Endothelial cell of umbilical vein (primary cell): ENCODE results near the gene HOOK2. TPM values are rescaled to one million over a fixed set of nuclear protein-coding genes. Genes with fewer than 3 reads are reported as not detected.
A peak's percentile ranks its signal among the peaks of the same experiment; 100 is the strongest.

Experiments used
- BruUV-seq: library from RNA; stranded (reverse); fragments of 400-500 nt; replicated peaks from 2 replicates; lab custom pipeline; 2021; lab: Mats Ljungman, UMichigan
- CTCF ChIA-PET: fragments of 300-600, 350-600 bp; sonication (Branson Sonifier 250); formaldehyde crosslinking; loops from one replicate; lab custom pipeline; 2021; ENCODE audit warnings: antibody characterized with exemption, inconsistent platforms; lab: Charles Lee
- POLR2A ChIA-PET: fragments of 300-600, 350-600 bp; sonication (Branson Sonifier 250); formaldehyde crosslinking; loops from one replicate; lab custom pipeline; 2021; ENCODE audit warnings: antibody characterized with exemption, inconsistent platforms; lab: Charles Lee
- DNase-seq: peaks from one replicate; pipeline ENCODE4 v3.0.0-alpha.2; 2011; ENCODE audit warnings: low read depth, low spot score
- FAIRE-seq: peaks from 2 replicates; lab custom pipeline; 2011; peaks lifted over from hg19 to GRCh38; lab: Jason Lieb, UNC
- H2AFZ ChIP-seq: 2 replicates; pipeline ENCODE4 v1.6.0; 2012; ENCODE audit warnings: low read depth, low read length, control low read depth, inconsistent platforms
- H3K27ac ChIP-seq: 2 replicates; pipeline ENCODE4 v1.5.1; 2011; ENCODE audit warnings: low read depth, mild to moderate bottlenecking, control low read depth, low read length, moderate library complexity; ENCODE audit not compliant: insufficient read depth
- H3K27me3 ChIP-seq, 2 experiments: 2 replicates each; pipeline versions ENCODE4 v1.6.0 to v1.6.1; 2011; ENCODE audit warnings: low read length in 2 of 2, mixed read lengths in 1 of 2; ENCODE audit not compliant: control insufficient read depth in 2 of 2, insufficient read depth in 2 of 2
- H3K36me3 ChIP-seq, 2 experiments: 2 replicates in 1 of 2; 3 replicates in 1 of 2; pipeline ENCODE4 v1.5.1; 2011; ENCODE audit warnings: low read length in 2 of 2, mild to moderate bottlenecking in 1 of 2, moderate library complexity in 1 of 2; ENCODE audit not compliant: control insufficient read depth in 2 of 2, insufficient read depth in 2 of 2; ENCODE audit errors: extremely low read depth in 1 of 2
- H3K4me1 ChIP-seq: 3 replicates; pipeline ENCODE4 v1.5.1; 2011; ENCODE audit warnings: mild to moderate bottlenecking, low read length; ENCODE audit not compliant: control insufficient read depth, insufficient read depth; ENCODE audit errors: extremely low read depth
- H3K4me2 ChIP-seq: 2 replicates; pipeline ENCODE4 v1.6.1; 2011; ENCODE audit warnings: low read length, control low read depth, mixed read lengths; ENCODE audit not compliant: insufficient read depth
- H3K4me3 ChIP-seq, 3 experiments: fragments of 200-600 bp in 1 of 3; sonication (generic), shearing (Covaris generic) in 1 of 3; replicated peaks in 1 of 3; 2 replicates each; pipeline ENCODE4 v1.5.1; 2011 to 2016; ENCODE audit warnings: control low read depth in 3 of 3, low read length in 3 of 3, mild to moderate bottlenecking in 2 of 3, inconsistent platforms in 1 of 3, low read depth in 1 of 3, moderate library complexity in 1 of 3; ENCODE audit not compliant: insufficient read depth in 1 of 3
- H3K79me2 ChIP-seq: 2 replicates; pipeline ENCODE4 v1.6.0; 2012; ENCODE audit warnings: low read length, inconsistent platforms; ENCODE audit not compliant: control insufficient read depth, insufficient read depth
- H3K9ac ChIP-seq: replicated peaks from 2 replicates; pipeline ENCODE3; 2011; ENCODE audit warnings: low read length, control low read depth; ENCODE audit not compliant: insufficient read depth; ENCODE audit errors: extremely low read depth
- H3K9me1 ChIP-seq: replicated peaks from 3 replicates; pipeline ENCODE4 v1.6.0; 2011; ENCODE audit warnings: mild to moderate bottlenecking, low read length; ENCODE audit not compliant: control insufficient read depth, insufficient read depth; ENCODE audit errors: extremely low read depth
- H3K9me3 ChIP-seq: replicated peaks from 2 replicates; pipeline ENCODE4 v1.5.1; 2012; ENCODE audit warnings: low read length, inconsistent platforms; ENCODE audit not compliant: control insufficient read depth, insufficient read depth
- H4K20me1 ChIP-seq: replicated peaks from 2 replicates; pipeline ENCODE3; 2011; ENCODE audit warnings: mild to moderate bottlenecking, low read length; ENCODE audit not compliant: control insufficient read depth, insufficient read depth; ENCODE audit errors: extremely low read depth
- CTCF ChIP-seq, 2 donors: IDR thresholded peaks; 1 replicate in 1 of 2; 2 replicates in 1 of 2; pipeline ENCODE4 v1.5.1; 2011; ENCODE audit warnings: low read length in 2 of 2, mild to moderate bottlenecking in 2 of 2, moderate library complexity in 2 of 2, control low read depth in 1 of 2, inconsistent platforms in 1 of 2, low read depth in 1 of 2; ENCODE audit not compliant: insufficient read depth in 1 of 2; ENCODE audit errors: extremely low read depth in 1 of 2
- FOS ChIP-seq: IDR thresholded peaks from 2 replicates; pipeline ENCODE4 v1.6.1; 2011; ENCODE audit warnings: mild to moderate bottlenecking, low read length, moderate library complexity, borderline replicate concordance; ENCODE audit not compliant: insufficient read depth
- POLR2AphosphoS5 ChIP-seq: IDR thresholded peaks from 2 replicates; pipeline ENCODE4 v1.6.1; 2012; ENCODE audit warnings: low read depth, mild to moderate bottlenecking, control low read depth, low read length, moderate library complexity; ENCODE audit not compliant: insufficient read depth
- dilution Hi-C: fragments of 300-500 bp; cut with MboI; formaldehyde crosslinking; loops from one replicate; pipeline ENCODE4 v1.15.0; 2019; ENCODE audit warnings: low sequenced_read_pairs; ENCODE audit not compliant: extremely low pct_ligation_motif_present
- intact Hi-C: fragments of 100-400 bp; cut with micrococcal nuclease; formaldehyde crosslinking; loops from one replicate; pipeline ENCODE4 v1.10.0; 2022
- polyA plus RNA-seq, 4 experiments: library from polyadenylated mRNA; depleted of rRNA in 3 of 4; stranded (reverse) in 3 of 4; unstranded in 1 of 4; fragments of >200 nt; gene quantifications; 2 replicates each; pipeline versions ENCODE4 v1.2.1 to v1.2.3, GENCODE V29; 2011 to 2012; ENCODE audit warnings: missing spikeins in 1 of 4
- total RNA-seq: library from RNA; stranded (reverse); gene quantifications from 2 replicates; pipeline ENCODE4 v1.2.3, GENCODE V29; 2021

HOOK2 gene
- total and polyA plus RNA-seq, 2 donors (not counting 3 experiments of a cell fraction or from before 2014, with no cell fraction given), result 8.0 to 17.3 TPM

- Histone ChIP-seq H4K20me1 (no peaks in the 10 kb centered on the region), H3K27me3 (no peaks in the 10 kb centered on the region), H3K27ac (peak overlapping the region; percentile 82), H2AFZ (peak overlapping the region; percentile 75), H3K4me1 (peaks cover 23% of the 10 kb centered on the region), H3K79me2 (no peaks in the 10 kb centered on the region), H3K36me3 (no peaks in the 10 kb centered on the region), H3K4me3 (peak overlapping the region; percentile 14 to 57 (median 51)), H3K9ac (peak overlapping the region; percentile 52), H3K9me3 (no peaks in the 10 kb centered on the region), H3K9me1 (no peaks in the 10 kb centered on the region), H3K4me2 (peak overlapping the region; percentile 57)
- intact Hi-C loops (loop anchor here (1.0 kb wide), 1 partner anchor 19 kb away; no protein-coding TSS in a partner anchor), dilution Hi-C loops (no loop called here)
- ChIA-PET POLR2A (interaction anchor here (0.6 to 5.2 kb wide), 4 partner anchors 12 to 34 kb away, joined by 3 to 94 read pairs (median 5); partner anchors contain the start of gene JUNB), CTCF (interaction anchor here (0.9 to 10.3 kb wide), 12 partner anchors 10 to 188 kb away, joined by 3 to 387 read pairs (median 4); partner anchors contain the start of genes GET3, JUNB, PRDX2 and THSD8)
- peak; percentile 78 for DNase-seq
- BruUV-seq, result no TSS peak
- FAIRE-seq, result peak; percentile 85
- TF ChIP-seq POLR2AphosphoS5 (peak; percentile 37), FOS (no peak), CTCF (IDR thresholded peaks at IDR 0.05; ENCODE audit: extremely low read depth in 1 of 2, insufficient read depth in 1 of 2, low read depth in 1 of 2, low read length in 2 of 2) (peak; percentile 96 to 97)
These were observed 2.1 kb upstream of the HOOK2 start for GRCh38 chr19:12777217-12778016.
